GM23338 (cell line): ENCODE results near the gene KDM4B.

ENCODE experiments used
- CREB1 ChIP-seq: fragments of 250-450 bp; sonication (Bioruptor Pico); IDR thresholded peaks from 2 replicates; pipeline ENCODE4 v1.5.0; 2020; ENCODE audit warnings: low read depth, mild to moderate bottlenecking, moderate library complexity
- POLR2AphosphoS5 ChIP-seq: IDR thresholded peaks from 2 replicates; pipeline ENCODE4 v1.6.1; 2016; ENCODE audit warnings: antibody characterized with exemption, low read depth
- STAT1 ChIP-seq: IDR thresholded peaks from one replicate; pipeline ENCODE4 v1.6.1; 2016; ENCODE audit warnings: antibody characterized with exemption; ENCODE audit not compliant: unreplicated experiment
- TF ChIP-seq, protein P1 (sequence below), 2 experiments: fragments of 200-600 bp in 1 of 2; sonication (generic) in 1 of 2; conservative IDR thresholded peaks; 2 replicates each; pipeline versions ENCODE4 v1.5.1 to v1.6.1; 2016 to 2017; ENCODE audit warnings: antibody characterized with exemption in 2 of 2, low read depth in 2 of 2, mild to moderate bottlenecking in 2 of 2, moderate library complexity in 1 of 2

DNA sequence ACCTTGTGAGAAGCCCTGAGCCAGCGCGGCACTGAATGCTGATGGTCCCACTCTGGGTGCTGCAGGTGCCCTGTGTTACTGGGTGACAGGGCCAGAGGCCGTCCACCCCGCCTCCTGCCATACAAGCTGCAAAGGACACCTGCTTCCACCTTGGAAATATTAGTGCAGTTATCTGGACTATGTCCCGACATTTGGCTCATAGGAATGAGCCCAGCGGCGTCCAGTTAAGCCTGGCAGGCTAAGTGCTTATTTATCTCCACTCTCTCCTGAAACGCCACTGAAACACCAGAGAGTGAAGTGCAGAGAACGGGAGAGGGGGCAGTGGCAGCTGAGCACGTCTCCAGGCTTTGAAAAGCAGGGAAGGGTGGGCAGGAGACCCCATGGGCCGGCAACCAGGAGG is 145.8 kb downstream of the KDM4B start:
- TF ChIP-seq CREB1 (CRISPR knock-in tag) (no peak), STAT1 (no peak), POLR2AphosphoS5 (no peak)
- TF ChIP-seq, protein P1, sequence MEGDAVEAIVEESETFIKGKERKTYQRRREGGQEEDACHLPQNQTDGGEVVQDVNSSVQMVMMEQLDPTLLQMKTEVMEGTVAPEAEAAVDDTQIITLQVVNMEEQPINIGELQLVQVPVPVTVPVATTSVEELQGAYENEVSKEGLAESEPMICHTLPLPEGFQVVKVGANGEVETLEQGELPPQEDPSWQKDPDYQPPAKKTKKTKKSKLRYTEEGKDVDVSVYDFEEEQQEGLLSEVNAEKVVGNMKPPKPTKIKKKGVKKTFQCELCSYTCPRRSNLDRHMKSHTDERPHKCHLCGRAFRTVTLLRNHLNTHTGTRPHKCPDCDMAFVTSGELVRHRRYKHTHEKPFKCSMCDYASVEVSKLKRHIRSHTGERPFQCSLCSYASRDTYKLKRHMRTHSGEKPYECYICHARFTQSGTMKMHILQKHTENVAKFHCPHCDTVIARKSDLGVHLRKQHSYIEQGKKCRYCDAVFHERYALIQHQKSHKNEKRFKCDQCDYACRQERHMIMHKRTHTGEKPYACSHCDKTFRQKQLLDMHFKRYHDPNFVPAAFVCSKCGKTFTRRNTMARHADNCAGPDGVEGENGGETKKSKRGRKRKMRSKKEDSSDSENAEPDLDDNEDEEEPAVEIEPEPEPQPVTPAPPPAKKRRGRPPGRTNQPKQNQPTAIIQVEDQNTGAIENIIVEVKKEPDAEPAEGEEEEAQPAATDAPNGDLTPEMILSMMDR (conservative IDR thresholded peaks at IDR 0.05; ENCODE audit: low read depth in 2 of 2), result no peak
